ENCODE measurements around the gene LRRC74B. TPM values are rescaled to one million over a fixed set of nuclear protein-coding genes. Genes with fewer than 3 reads are reported as not detected.

The LRRC74B gene
- total and polyA plus RNA-seq, 9 donors = 0.02 to 3.0 (median 0.31) TPM; not detected in 3

DNA sequence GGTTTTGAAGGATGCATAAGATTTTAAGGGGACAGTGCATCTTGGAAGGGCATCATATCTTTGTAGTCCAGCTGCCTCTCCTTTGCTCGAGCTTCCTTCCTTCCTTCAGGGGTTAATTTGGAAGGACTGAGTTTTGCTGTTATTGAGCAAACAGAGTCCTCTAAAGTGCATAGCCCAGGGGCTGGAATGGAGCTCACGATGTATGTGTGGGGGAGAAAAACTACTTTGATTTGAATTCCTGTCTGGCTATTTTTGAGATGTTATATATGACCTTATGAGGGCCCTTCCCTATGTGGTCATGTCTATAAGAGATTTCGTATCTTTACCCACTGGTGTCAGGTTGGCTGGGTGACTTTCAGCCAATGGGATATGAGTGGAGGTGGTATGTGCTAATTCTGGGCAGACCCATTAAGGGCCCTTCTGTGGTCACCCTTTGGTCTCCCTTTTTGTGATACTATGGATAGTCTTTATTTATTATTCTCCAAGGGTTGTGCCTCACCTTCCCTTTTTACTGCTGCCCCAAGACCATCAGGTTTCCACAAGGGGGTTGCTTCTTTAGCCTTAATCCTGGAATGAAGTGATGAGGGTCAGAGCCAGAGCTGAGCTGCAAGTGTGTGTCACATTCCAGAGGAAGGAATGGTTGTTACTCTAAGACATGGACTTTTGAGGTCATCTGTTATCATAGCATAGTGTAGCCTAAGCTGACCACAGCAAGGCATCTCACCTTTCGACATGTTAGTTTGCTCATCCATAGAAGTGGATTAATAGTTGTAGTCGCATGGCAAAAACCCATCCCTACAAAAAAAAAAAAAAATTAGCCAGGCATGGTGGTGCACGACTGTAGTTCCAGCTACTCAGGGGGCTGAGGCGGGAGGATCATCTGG is 54.6 kb downstream of the LRRC74B start:
- Histone ChIP-seq H3K27ac (no peak overlapping the region), H3K4me3 (no peak overlapping the region), H3K4me1 (ENCODE audit: insufficient read depth) (no peaks in the 10 kb centered on the region), H3K9me3 (no peaks in the 10 kb centered on the region), H3K27me3 (no peaks in the 10 kb centered on the region), H3K36me3 (no peaks in the 10 kb centered on the region)
- TF ChIP-seq EP300 (IDR thresholded peaks at IDR 0.05) (no peak), POLR2A (IDR thresholded peaks at IDR 0.05) (no peak)
- TF ChIP-seq, protein P1, sequence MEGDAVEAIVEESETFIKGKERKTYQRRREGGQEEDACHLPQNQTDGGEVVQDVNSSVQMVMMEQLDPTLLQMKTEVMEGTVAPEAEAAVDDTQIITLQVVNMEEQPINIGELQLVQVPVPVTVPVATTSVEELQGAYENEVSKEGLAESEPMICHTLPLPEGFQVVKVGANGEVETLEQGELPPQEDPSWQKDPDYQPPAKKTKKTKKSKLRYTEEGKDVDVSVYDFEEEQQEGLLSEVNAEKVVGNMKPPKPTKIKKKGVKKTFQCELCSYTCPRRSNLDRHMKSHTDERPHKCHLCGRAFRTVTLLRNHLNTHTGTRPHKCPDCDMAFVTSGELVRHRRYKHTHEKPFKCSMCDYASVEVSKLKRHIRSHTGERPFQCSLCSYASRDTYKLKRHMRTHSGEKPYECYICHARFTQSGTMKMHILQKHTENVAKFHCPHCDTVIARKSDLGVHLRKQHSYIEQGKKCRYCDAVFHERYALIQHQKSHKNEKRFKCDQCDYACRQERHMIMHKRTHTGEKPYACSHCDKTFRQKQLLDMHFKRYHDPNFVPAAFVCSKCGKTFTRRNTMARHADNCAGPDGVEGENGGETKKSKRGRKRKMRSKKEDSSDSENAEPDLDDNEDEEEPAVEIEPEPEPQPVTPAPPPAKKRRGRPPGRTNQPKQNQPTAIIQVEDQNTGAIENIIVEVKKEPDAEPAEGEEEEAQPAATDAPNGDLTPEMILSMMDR (IDR thresholded peaks at IDR 0.05) = no peak
- intact Hi-C loops (cut with DNase I) = loop anchor here in 1 of 4 donors (10.0 kb wide), 1 partner anchor 216 kb away; no protein-coding TSS in a partner anchor
- no peak for DNase-seq
- 60 to 70% (median 62%) methylated on average over 7 of the region's 7 CpGs for WGBS, 3 donors

DNA sequence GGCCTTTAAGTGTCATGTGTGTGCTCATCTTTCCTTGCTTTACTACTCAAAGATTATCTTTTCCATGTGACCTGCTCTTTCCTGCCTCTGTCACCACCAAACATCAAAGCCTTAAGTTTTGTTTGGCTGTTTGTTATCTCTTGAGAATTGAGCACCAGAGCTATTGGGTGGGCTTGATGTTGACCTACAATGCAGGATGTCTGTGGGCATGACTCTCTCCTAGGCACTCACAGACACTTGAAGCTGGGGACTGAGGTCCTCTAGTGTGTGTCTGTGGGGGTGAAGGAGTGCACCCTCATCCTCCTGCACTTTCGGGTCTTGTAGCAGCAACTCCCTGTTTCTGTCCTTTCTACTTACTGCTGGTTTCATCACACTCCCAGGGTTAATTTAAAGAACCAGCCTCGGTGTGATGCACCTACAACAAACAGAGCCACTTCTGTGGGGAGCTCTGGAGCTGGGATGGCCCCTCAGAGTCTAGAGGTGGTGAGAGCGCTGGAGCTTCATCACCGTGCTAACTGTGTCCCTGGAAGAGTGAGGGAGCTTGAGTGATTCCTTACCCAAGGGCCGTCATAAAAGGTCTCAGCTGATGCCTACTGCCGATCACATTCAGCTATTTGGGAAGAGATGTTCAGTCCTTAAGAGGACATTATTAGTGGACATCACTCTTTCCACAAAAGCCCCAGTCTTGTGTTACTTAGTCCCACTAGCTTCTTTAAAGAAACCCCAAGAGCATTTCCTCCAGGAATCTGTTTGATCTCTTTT is 56.3 kb downstream of the LRRC74B start:
- intact Hi-C loops (cut with DNase I) = loop anchor here in 1 of 4 donors (10.0 kb wide), 1 partner anchor 217 kb away; no protein-coding TSS in a partner anchor
- H3K4me1 ChIP-seq (ENCODE audit: insufficient read depth) = no peaks in the 10 kb centered on the region
- TF ChIP-seq EP300 (IDR thresholded peaks at IDR 0.05) (no peak), POLR2A (IDR thresholded peaks at IDR 0.05) (no peak)
- TF ChIP-seq, protein P1 (IDR thresholded peaks at IDR 0.05) = no peak

DNA sequence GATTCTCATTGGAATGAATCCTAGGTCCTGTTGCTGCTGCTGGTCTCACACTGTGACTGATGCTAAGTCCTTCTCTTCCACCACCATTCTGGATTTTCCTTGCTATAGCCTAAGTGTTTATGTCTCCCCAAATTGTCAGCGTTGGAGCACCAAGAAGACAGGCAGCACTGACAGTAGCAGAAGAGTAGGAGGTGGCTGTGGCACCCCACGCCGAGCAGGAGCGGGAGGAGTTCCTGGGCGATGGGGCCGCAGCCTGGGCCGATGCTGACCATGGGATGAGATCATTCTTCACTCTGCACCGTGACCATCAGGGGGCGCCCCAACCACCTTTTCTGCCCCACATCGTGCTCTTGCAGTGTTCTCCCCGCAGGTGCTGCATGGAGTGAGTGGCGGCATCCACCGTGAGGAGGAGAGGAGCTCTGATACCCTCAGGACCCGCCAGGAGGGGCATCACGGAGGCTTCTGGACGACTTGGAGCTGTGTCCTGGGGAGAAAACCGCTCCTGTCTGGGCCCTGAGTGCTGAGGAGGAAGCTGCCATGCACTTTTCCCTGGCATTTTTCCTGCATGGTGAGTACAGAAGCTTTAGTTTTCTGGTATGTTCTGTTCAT is 57.0 kb downstream of the LRRC74B start:
- Histone ChIP-seq H3K27ac (no peak overlapping the region), H3K9me3 (no peaks in the 10 kb centered on the region), H3K27me3 (no peaks in the 10 kb centered on the region), H3K4me3 (no peak overlapping the region), H3K36me3 (no peaks in the 10 kb centered on the region), H3K4me1 (ENCODE audit: insufficient read depth) (no peaks in the 10 kb centered on the region)
- TF ChIP-seq, protein P1 (IDR thresholded peaks at IDR 0.05) = peak; percentile 29 to 59 (median 32)
- no peak for TF ChIP-seq POLR2A (IDR thresholded peaks at IDR 0.05)
- peak; percentile 32 to 78 (median 63) for DNase-seq
- 5 to 10% (median 6%) methylated on average over 17 of the region's 17 CpGs for WGBS, 3 donors
- intact Hi-C loops (cut with DNase I) = loop anchor here in 1 of 4 donors (10.0 kb wide), 1 partner anchor 218 kb away; no protein-coding TSS in a partner anchor

More for the DNA sequence above, 56.3 kb downstream of the LRRC74B start:
- WGBS, 3 donors = 65 to 69% (median 65%) methylated on average over 6 of the region's 6 CpGs
- Histone ChIP-seq H3K9me3 (no peaks in the 10 kb centered on the region), H3K4me3 (no peak overlapping the region), H3K27ac (no peak overlapping the region), H3K36me3 (no peaks in the 10 kb centered on the region), H3K27me3 (no peaks in the 10 kb centered on the region)
- DNase-seq = no peak

DNA sequence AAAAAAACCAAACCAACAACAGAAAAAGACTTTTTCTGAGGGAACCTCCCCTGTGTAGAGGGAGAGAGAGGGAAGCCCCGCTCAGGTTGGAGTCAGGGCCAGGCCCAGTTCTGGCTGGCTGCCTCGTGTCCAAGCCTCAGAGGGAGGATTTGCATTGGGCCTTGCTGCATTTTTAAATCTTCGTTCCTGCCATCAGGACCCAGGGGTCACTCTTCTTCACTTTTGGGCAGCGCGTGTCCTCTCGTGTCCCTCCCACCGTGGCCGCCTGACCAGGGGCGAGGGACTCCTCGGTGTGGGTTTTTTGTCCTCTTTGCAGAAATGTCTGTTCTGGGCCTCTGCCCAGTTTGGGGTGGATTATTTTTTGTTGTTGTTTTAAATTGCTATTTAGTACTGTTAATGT is 57.9 kb downstream of the LRRC74B start:
- TF ChIP-seq POLR2A (IDR thresholded peaks at IDR 0.05) (no peak), EP300 (IDR thresholded peaks at IDR 0.05) (no peak)
- TF ChIP-seq, protein P1 (IDR thresholded peaks at IDR 0.05) = no peak
- Histone ChIP-seq H3K4me3 (no peak overlapping the region), H3K27ac (no peak overlapping the region), H3K27me3 (no peaks in the 10 kb centered on the region), H3K4me1 (ENCODE audit: insufficient read depth) (no peaks in the 10 kb centered on the region), H3K9me3 (no peaks in the 10 kb centered on the region), H3K36me3 (no peaks in the 10 kb centered on the region)
- WGBS, 3 donors = 65 to 77% (median 76%) methylated on average over 10 of the region's 10 CpGs
- intact Hi-C loops (cut with DNase I) = loop anchor here in 1 of 4 donors (10.0 kb wide), 1 partner anchor 219 kb away; no protein-coding TSS in a partner anchor
- DNase-seq = no peak
